Measurements from ENCODE around the gene PRDM16. TPM values are rescaled to one million over a fixed set of nuclear protein-coding genes. Genes with fewer than 3 reads are reported as not detected.

The PRDM16 gene
- total and polyA plus RNA-seq, 4 donors = 0.05 to 0.67 (median 0.19) TPM

DNA sequence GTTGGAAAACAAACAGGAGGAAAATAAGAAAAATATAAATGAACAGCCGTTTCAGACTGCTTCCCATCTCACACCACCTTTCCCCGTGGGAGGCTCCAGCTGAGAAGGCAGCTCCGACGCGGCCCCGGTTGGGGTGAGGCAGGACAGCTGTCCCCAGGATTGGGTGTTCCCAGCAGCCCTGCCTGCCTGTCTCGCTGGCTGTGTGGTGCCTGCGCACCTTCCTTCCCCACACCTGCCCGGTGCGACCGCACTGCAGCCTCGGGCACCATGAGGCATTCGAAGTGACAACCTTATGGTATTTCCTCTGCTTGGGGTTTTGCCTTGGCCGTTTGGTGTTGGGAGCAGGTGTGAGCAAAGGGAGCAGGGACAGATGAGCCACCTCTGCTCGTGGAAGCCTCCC, 161.6 kb downstream of the PRDM16 start:
- Histone ChIP-seq H3K27me3 (ENCODE audit: control insufficient read depth in 4 of 4, insufficient read depth in 4 of 4, low read length in 3 of 4) (no peaks in the 10 kb centered on the region), H3K4me1 (ENCODE audit: control insufficient read depth in 4 of 4, insufficient read depth in 4 of 4, low read length in 3 of 4) (no peaks in the 10 kb centered on the region), H3K9me3 (ENCODE audit: control insufficient read depth in 4 of 4, low read length in 3 of 4) (no peaks in the 10 kb centered on the region), H3K9ac (ENCODE audit: low read depth in 1 of 2, low read length in 2 of 2) (no peak overlapping the region), H3K27ac (ENCODE audit: low read depth in 1 of 2, low read length in 2 of 2) (no peak overlapping the region), H3K4me3 (ENCODE audit: low read depth in 1 of 3, low read length in 3 of 3) (no peak overlapping the region), H3K36me3 (ENCODE audit: control insufficient read depth in 4 of 4, insufficient read depth in 3 of 4, low read depth in 1 of 4, low read length in 3 of 4) (no peaks in the 10 kb centered on the region)
- DNase-seq (ENCODE audit: low spot score) = no peak
- no peak for TF ChIP-seq NR2F2 (IDR thresholded peaks at IDR 0.05)
- TF ChIP-seq, protein P1, sequence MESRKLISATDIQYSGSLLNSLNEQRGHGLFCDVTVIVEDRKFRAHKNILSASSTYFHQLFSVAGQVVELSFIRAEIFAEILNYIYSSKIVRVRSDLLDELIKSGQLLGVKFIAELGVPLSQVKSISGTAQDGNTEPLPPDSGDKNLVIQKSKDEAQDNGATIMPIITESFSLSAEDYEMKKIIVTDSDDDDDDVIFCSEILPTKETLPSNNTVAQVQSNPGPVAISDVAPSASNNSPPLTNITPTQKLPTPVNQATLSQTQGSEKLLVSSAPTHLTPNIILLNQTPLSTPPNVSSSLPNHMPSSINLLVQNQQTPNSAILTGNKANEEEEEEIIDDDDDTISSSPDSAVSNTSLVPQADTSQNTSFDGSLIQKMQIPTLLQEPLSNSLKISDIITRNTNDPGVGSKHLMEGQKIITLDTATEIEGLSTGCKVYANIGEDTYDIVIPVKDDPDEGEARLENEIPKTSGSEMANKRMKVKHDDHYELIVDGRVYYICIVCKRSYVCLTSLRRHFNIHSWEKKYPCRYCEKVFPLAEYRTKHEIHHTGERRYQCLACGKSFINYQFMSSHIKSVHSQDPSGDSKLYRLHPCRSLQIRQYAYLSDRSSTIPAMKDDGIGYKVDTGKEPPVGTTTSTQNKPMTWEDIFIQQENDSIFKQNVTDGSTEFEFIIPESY (IDR thresholded peaks at IDR 0.05) = no peak
- no peak for TF ChIP-seq SP1 (IDR thresholded peaks at IDR 0.05)
- no peak for TF ChIP-seq HNF4G (IDR thresholded peaks at IDR 0.05)
- TF ChIP-seq, protein P2, sequence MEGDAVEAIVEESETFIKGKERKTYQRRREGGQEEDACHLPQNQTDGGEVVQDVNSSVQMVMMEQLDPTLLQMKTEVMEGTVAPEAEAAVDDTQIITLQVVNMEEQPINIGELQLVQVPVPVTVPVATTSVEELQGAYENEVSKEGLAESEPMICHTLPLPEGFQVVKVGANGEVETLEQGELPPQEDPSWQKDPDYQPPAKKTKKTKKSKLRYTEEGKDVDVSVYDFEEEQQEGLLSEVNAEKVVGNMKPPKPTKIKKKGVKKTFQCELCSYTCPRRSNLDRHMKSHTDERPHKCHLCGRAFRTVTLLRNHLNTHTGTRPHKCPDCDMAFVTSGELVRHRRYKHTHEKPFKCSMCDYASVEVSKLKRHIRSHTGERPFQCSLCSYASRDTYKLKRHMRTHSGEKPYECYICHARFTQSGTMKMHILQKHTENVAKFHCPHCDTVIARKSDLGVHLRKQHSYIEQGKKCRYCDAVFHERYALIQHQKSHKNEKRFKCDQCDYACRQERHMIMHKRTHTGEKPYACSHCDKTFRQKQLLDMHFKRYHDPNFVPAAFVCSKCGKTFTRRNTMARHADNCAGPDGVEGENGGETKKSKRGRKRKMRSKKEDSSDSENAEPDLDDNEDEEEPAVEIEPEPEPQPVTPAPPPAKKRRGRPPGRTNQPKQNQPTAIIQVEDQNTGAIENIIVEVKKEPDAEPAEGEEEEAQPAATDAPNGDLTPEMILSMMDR (IDR thresholded peaks at IDR 0.05; ENCODE audit: low read depth, low read length, missing input control) = no peak
- TF ChIP-seq JUND (IDR thresholded peaks at IDR 0.05) = no peak
- no peak for TF ChIP-seq YY1 (IDR thresholded peaks at IDR 0.05)
- TF ChIP-seq EGR1 (IDR thresholded peaks at IDR 0.05; ENCODE audit: low read depth in 2 of 2) = no peak
- no peak for TF ChIP-seq FOXA2 (IDR thresholded peaks at IDR 0.05)
- TF ChIP-seq, protein P3, sequence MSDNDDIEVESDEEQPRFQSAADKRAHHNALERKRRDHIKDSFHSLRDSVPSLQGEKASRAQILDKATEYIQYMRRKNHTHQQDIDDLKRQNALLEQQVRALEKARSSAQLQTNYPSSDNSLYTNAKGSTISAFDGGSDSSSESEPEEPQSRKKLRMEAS (IDR thresholded peaks at IDR 0.05) = no peak
- TF ChIP-seq, protein P4, sequence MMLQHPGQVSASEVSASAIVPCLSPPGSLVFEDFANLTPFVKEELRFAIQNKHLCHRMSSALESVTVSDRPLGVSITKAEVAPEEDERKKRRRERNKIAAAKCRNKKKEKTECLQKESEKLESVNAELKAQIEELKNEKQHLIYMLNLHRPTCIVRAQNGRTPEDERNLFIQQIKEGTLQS (IDR thresholded peaks at IDR 0.05) = no peak
- TF ChIP-seq TAF1 (conservative IDR thresholded peaks at IDR 0.05) = no peak
- no peak for TF ChIP-seq RXRA (IDR thresholded peaks at IDR 0.05)
- no peak for TF ChIP-seq HNF4A (conservative IDR thresholded peaks at IDR 0.05)
- no peak for TF ChIP-seq RAD21 (IDR thresholded peaks at IDR 0.05)
- 84% methylated on average over 15 of the region's 15 CpGs for WGBS

DNA sequence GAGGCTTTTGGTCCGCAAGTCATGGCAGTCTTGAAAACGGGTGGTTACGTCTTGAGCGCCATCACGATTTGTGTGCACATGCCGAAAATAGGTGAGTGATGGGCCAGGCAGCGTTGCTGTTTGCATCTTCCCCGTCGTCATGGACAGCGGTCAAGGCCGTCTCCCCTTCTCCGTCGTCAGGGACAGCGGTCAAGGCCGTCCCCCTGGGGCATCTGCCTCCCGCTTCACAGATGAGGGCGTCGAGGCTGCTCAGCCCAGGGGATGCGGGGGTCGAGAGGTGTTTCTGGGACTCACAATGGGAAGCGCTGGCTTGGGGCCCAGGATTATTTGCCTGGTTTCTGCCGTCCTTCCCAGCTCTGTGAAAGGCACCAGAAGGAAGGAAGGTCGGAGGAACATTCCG, 162.2 kb downstream of the PRDM16 start:
- H3K36me3 ChIP-seq (ENCODE audit: control insufficient read depth in 4 of 4, insufficient read depth in 3 of 4, low read depth in 1 of 4, low read length in 3 of 4) = no peaks in the 10 kb centered on the region
- H3K4me3 ChIP-seq (ENCODE audit: low read depth in 1 of 3, low read length in 3 of 3) = no peak overlapping the region
- H3K27ac ChIP-seq (ENCODE audit: low read depth in 1 of 2, low read length in 2 of 2) = no peak overlapping the region
- no peaks in the 10 kb centered on the region for H3K27me3 ChIP-seq (ENCODE audit: control insufficient read depth in 4 of 4, insufficient read depth in 4 of 4, low read length in 3 of 4)
- no peaks in the 10 kb centered on the region for H3K4me1 ChIP-seq (ENCODE audit: control insufficient read depth in 4 of 4, insufficient read depth in 4 of 4, low read length in 3 of 4)
- 82% methylated on average over 24 of the region's 24 CpGs for WGBS
- no peak for DNase-seq (ENCODE audit: low spot score)
- no peaks in the 10 kb centered on the region for H3K9me3 ChIP-seq (ENCODE audit: control insufficient read depth in 4 of 4, low read length in 3 of 4)
- no peak overlapping the region for H3K9ac ChIP-seq (ENCODE audit: low read depth in 1 of 2, low read length in 2 of 2)
- TF ChIP-seq RAD21 (IDR thresholded peaks at IDR 0.05) (no peak), SP1 (IDR thresholded peaks at IDR 0.05) (no peak), NR2F2 (IDR thresholded peaks at IDR 0.05) (no peak), GABPA (IDR thresholded peaks at IDR 0.05 in 1 of 2, conservative IDR thresholded peaks at IDR 0.05 in 1 of 2) (no peak), YY1 (IDR thresholded peaks at IDR 0.05) (no peak)
- TF ChIP-seq, protein P4 (IDR thresholded peaks at IDR 0.05) = no peak
- TF ChIP-seq, protein P2 (IDR thresholded peaks at IDR 0.05; ENCODE audit: low read depth, low read length, missing input control) = no peak
- TF ChIP-seq, protein P1 (IDR thresholded peaks at IDR 0.05) = no peak
